ENCODE measurements around the gene NT5DC2.

DNA sequence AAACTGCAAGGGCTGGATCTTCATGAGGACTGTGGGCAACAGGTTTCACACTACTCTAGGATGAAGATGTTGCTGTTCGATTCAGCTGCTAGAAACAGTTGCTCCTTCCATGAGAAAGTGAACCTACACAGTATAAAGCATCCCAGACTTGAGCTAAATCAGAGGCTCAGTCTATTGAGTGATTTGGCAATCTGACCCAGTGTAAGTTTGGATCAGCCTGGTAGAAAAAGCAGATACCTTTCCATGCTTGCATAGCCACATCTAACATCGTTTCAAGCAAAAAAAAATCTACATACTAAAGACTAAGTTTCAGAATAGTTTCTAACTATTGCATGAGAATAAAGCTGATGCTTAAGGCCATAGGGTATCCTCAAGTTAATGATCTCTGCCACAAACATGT lies 7.4 kb upstream of the NT5DC2 start:
- TF ChIP-seq, protein P1, sequence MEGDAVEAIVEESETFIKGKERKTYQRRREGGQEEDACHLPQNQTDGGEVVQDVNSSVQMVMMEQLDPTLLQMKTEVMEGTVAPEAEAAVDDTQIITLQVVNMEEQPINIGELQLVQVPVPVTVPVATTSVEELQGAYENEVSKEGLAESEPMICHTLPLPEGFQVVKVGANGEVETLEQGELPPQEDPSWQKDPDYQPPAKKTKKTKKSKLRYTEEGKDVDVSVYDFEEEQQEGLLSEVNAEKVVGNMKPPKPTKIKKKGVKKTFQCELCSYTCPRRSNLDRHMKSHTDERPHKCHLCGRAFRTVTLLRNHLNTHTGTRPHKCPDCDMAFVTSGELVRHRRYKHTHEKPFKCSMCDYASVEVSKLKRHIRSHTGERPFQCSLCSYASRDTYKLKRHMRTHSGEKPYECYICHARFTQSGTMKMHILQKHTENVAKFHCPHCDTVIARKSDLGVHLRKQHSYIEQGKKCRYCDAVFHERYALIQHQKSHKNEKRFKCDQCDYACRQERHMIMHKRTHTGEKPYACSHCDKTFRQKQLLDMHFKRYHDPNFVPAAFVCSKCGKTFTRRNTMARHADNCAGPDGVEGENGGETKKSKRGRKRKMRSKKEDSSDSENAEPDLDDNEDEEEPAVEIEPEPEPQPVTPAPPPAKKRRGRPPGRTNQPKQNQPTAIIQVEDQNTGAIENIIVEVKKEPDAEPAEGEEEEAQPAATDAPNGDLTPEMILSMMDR (IDR thresholded peaks at IDR 0.05): no peak
- TF ChIP-seq POLR2A (IDR thresholded peaks at IDR 0.05): no peak

Data from sigmoid colon (tissue), 3 donors.